NCI-H2227 (cell line): ENCODE data around the gene EFNA1.
A peak's percentile ranks its signal among the peaks of the same experiment; 100 is the strongest.

Experiments
- DNase-seq: peaks from one replicate; lab custom pipeline; 2025; ENCODE audit not compliant: unreplicated experiment; lab: John Stamatoyannopoulos, UW

Gene EFNA1

GRCh38 chr1:155127105-155127966 lies at the start of gene EFNA1:
Gene EFNA1, plus strand, starts transcription at chr1:155127876. Its CDS starts 102 bp downstream, at chr1:155127978.
- DNase-seq = peak; percentile 75

DNA sequence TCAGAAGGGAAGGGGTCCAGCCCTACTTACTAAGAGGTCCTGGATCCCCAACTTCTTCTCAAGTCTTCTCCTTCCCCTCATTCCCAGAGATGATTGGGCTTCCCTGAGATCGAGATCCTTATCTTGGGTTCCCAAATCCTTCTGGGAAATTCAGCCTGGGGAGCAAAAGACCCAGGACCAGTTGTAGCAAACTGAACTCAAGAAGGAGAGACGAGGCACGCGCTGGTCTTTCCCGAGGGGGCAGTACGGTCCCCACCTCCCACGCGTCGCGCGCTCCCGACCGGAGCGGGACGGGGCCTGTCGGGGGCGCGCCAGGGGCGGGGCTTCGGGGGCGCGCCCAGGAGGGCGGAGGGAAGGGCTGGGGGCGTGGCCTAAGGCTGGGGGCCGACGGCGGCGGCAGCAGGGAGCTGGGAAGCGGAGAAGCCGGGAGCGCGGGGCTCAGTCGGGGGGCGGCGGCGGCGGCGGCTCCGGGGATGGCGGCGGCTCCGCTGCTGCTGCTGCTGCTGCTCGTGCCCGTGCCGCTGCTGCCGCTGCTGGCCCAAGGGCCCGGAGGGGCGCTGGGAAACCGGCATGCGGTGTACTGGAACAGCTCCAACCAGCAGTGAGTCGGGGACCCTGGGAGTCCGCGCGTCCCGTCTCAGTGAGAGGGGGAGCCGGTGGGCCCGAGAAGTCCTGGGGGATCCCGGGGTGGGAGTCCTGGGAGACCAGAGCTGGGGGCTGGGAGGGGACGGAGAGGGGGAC lies 49.0 kb upstream of the EFNA1 start, which contains the start of gene EFNA3:
Gene EFNA3 (plus strand): TSS at position 369 of the 741 bp plus-strand sequence. CDS start 105 bp downstream, at position 474.
- DNase-seq = peak; percentile 92

- no peak for DNase-seq
These were observed 48.5 kb upstream of the EFNA1 start for GRCh38 chr1:155079210-155079486.

- peak; percentile 43 for DNase-seq
These were observed 48.0 kb upstream of the EFNA1 start for GRCh38 chr1:155079487-155080311.

- peak; percentile 98 for DNase-seq
These were observed 47.1 kb upstream of the EFNA1 start for GRCh38 chr1:155080312-155081228.

DNA sequence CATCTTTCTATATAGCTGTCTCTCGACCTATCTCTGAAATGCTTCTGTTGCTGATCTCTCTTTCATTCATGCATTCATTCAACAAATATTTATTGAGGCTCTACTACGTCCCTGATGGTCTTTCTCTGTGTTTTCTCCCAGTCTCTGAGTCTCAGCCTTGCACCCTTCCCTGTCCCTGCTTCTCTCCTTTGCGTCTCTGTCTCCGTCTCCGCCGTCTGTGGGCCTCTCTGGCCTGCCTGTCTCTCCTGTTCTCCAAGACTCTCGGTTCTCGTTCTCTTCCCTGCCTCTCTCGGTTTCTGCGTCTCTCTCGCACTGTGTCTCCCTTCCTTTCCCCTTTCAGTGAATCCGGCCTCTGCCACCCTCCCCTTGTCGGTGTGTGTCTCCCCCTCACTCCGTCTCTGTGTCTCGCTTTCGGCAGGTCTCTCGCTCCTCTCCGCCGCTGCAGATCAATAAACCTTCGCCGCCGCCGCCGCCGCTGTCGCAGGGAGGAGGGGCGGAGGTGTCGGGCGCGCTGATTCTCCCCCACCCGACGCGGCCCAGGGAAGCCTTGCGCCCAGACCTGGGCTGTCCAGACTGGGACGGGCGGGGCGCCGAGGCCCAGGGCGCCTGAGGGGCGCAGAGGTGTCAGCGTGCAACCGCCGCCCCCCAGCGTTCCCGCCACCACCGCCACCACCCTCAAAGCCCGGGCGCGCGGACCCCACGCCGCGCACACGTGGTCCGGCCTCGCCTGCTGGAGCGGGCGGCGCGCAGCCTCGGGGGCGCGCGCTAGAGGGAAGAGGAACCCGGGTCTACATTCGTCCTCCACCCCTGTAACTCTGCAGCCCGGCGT lies 46.0 kb upstream of the EFNA1 start:
- DNase-seq = peak; percentile 59

GRCh38 chr1:155082301-155083051 lies 45.2 kb upstream of the EFNA1 start:
- DNase-seq = peak; percentile 59

- DNase-seq = no peak
These were observed 44.6 kb upstream of the EFNA1 start for GRCh38 chr1:155083052-155083541.

DNA sequence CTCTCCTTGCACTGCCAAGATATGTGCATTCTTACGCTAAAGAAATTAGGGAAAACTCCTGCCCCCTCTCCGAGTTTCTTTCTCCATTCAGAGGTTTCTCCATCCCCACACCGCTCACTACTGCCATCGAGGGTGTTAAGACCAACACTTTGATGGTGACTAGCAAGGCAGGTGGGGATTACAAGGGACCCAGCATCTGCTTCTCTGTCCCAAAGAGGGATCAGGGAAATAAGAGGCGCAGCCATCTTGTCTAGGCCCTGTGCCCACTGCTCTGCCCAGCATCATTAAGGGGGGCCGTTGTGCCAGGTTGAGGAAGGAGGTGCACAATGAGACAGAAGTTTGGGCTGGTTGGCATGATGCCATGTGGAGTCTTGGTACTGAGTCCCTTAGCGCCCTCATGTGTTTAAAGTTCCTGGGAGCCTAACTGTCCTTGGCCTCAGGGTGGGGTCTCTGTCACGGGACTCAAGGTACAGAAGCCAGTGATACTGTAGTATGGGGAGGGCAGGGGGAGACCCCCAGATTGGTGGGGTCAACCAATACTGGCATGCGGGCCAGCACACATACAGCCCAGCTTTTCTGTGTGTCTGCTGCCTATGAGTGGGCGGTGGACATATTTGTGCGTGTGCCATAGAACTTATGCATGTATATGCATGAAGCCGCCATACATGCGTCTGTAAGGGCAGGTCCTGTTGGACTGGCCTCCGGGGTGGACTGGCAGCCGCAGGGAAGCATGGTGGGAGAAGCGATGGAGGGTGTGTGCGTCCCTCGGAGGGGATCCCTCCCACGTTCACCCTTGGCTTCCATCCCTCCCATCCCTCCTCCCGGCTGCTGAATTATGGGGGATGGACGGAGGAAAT lies 43.6 kb upstream of the EFNA1 start:
- peak; percentile 58 for DNase-seq

DNA sequence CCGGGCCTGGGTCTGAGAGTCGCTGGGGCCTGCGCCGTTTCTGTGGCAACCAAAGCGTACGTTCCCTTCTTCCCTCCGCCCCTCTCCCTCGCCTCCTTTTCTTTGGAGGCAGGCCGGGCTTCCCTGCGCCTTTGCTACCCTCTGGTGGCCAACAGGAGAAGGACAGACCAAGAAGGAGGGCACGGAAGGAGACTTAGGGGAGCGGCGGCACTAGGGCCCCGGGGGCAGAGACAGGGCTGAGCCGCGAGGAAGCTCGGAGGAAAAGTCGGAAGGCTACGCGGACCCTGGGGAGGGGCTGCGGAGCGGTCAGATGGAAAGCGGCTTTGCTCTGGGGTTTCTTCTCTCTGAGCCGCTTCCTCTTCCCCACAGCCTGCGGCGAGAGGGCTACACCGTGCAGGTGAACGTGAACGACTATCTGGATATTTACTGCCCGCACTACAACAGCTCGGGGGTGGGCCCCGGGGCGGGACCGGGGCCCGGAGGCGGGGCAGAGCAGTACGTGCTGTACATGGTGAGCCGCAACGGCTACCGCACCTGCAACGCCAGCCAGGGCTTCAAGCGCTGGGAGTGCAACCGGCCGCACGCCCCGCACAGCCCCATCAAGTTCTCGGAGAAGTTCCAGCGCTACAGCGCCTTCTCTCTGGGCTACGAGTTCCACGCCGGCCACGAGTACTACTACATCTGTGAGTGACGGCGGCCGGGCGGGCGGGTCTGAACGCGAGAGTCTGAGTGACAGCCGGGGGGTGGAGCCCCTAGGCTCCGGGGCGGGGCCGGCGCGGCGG lies 42.8 kb upstream of the EFNA1 start:
- DNase-seq = peak; percentile 98

DNA sequence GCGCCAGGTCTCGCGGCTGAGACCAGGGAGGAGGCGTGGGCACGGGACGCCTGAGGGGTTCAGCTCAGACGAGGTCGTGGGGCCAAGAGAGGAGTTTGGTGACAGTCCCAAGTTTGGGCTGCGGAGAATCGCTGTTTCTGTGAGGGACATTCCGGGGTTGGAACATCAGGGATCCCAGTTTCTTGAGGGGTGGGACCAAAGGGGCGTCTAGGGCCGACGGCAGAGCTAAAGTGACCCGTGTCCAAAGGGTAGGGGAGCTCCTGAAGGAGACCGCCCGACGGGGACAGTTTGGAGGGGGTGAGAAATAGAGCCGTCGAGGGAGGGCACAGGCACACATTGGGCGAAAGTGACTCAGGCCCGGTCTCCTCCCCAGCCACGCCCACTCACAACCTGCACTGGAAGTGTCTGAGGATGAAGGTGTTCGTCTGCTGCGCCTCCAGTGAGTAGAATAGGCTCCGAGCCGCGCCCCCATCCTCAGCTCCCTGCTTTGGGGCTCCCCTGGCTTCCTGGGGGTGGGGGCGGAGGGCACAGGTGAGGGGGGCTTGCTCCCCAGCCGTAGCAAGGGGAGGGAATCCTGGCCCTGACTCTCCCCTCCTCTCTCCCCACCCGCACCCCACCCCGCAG lies 42.1 kb upstream of the EFNA1 start:
- peak; percentile 63 for DNase-seq

- DNase-seq = peak; percentile 78
These were observed 41.4 kb upstream of the EFNA1 start for GRCh38 chr1:155086128-155086741.

GRCh38 chr1:155086856-155087535 lies 40.7 kb upstream of the EFNA1 start:
- no peak for DNase-seq

DNA sequence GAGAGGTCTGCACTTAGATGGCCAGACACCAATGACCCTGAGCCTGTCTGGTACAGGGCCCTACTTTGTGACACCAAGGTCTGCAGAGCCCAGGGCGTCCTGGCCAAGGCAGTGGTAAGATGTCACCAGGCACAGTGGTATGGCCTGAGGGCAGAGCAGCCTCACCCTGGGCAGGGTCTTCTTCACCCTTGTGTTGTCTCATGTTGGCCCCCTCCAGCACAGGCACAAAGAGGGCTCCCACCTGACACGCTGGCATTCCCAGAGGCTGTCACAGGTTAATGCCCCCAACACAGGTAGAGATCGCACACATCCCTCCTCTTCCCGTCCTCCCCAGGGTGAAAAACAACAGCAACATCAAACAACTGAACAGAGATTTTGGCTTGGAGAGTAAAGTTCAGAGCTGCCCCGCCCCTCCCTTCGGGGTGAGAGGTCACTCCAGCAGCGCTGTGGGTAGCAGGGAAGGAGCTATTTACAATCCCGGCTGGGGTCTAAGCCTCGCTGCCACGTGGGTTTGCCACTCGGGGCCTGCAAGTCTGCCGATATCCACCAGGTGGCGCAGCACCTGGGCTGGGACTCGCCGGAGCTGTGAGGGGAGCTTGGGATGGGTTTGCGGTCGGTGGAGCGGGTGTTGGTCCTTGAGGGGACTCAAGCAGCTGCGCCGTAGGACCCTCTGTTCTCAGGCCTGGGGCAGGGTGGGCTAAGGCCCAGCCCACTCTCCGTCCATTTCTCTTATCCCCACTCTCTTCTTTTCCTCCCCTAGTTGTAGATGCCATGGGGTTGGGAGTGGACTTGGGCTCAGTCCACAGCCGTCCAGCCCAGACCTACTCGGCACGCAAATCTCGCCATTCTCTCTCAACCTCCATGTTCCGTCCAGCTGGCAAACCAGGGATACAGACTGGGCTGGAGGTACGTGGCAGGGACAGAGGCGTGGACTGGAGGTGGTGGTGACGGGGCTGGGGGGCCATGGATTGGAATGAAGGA lies 36.3 kb upstream of the EFNA1 start:
- peak; percentile 93 for DNase-seq
